H1 (cell line): ENCODE data around the gene GALNT18.

Experiments used
- BCL11A ChIP-seq, 2 experiments: IDR thresholded peaks; one replicate each; pipeline ENCODE4 v1.6.1; 2011; ENCODE audit warnings: low read depth in 2 of 2, low read length in 2 of 2, mild to moderate bottlenecking in 2 of 2
- CHD2 ChIP-seq: IDR thresholded peaks from 2 replicates; pipeline ENCODE4 v1.6.1; 2012; ENCODE audit warnings: low read length, improper control_type of control experiment
- EGR1 ChIP-seq: IDR thresholded peaks from 2 replicates; pipeline ENCODE4 v1.6.1; 2011; ENCODE audit warnings: low read depth, low read length, borderline replicate concordance
- EZH2 ChIP-seq: fragments of 200-600 bp; sonication (generic); IDR thresholded peaks from 2 replicates; pipeline ENCODE4 v1.7.1; 2012; ENCODE audit warnings: low read depth, mild to moderate bottlenecking, moderate library complexity, low read length, inconsistent platforms; ENCODE audit not compliant: severe bottlenecking
- MAFK ChIP-seq: IDR thresholded peaks from 2 replicates; pipeline ENCODE4 v1.6.1; 2012; ENCODE audit warnings: low read depth, mild to moderate bottlenecking, improper control_type of control experiment, low read length
- NANOG ChIP-seq: IDR thresholded peaks from 2 replicates; pipeline ENCODE4 v1.6.1; 2011; ENCODE audit warnings: low read length, low read depth, mild to moderate bottlenecking, inconsistent platforms; ENCODE audit not compliant: insufficient read depth, poor library complexity, severe bottlenecking
- POLR2A ChIP-seq, 2 experiments: IDR thresholded peaks; 1 replicate in 1 of 2; 2 replicates in 1 of 2; pipeline ENCODE4 v1.6.1; 2011; ENCODE audit warnings: low read depth in 2 of 2, low read length in 2 of 2, mild to moderate bottlenecking in 2 of 2; ENCODE audit errors: control extremely low read depth in 1 of 2
- TAF1 ChIP-seq: IDR thresholded peaks from 2 replicates; pipeline ENCODE4 v1.6.1; 2011; ENCODE audit warnings: mild to moderate bottlenecking, low read depth, low read length
- TEAD4 ChIP-seq: IDR thresholded peaks from 2 replicates; pipeline ENCODE4 v1.6.1; 2012; ENCODE audit warnings: low read depth, low read length, inconsistent platforms, mixed read lengths
- TF ChIP-seq, protein P1 (sequence below), 3 experiments: IDR thresholded peaks; 1 replicate in 2 of 3; 2 replicates in 1 of 3; pipeline versions ENCODE4 v1.5.1 to v1.6.1; 2011; ENCODE audit warnings: low read length in 3 of 3, mild to moderate bottlenecking in 3 of 3, inconsistent platforms in 2 of 3, low read depth in 1 of 3, moderate library complexity in 1 of 3; ENCODE audit not compliant: insufficient read depth in 1 of 3; ENCODE audit errors: control extremely low read depth in 1 of 3
- TF ChIP-seq, protein P2 (sequence below): IDR thresholded peaks from 2 replicates; pipeline ENCODE4 v1.6.1; 2011; ENCODE audit warnings: low read depth, mild to moderate bottlenecking, low read length; ENCODE audit not compliant: insufficient read depth

DNA sequence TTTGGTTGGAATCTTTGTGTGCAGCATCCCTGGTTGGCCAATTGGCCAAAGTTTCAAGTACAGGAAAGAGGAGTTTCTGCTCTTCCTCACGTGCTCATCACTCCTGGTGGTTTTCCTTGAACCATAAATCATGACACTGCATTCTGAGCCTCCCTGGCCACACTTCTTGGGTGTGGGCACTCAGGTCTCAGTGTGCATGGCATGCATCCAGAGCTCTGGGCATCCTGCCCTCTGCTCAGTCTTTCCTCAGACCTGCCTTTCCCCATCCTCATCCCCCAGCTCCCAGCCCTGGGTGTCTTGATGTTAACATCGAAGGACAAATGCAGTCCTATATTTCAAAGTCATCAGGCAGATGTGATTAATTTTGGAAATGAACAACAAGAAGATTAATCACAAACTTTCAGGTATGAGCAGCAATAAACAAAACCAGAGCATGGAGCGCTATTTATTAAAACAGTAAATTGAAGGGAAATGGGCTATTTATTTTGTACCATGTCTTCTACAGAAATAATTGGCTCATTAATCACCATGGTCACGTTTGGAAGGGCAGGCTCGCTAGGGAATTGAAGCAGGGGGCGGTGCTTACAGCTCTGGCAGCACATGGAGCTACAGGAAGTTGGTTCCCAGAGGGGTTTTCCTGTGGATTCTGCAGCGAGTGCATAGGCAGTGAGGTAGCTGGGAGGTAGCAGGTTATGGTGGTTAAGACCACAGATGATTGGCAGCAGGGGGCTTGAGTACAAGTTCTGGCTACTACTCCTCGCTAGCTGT is 358.4 kb downstream of the GALNT18 start:
- TF ChIP-seq MAFK: no peak
- TF ChIP-seq CHD2: no peak
- no peak for TF ChIP-seq EGR1
- TF ChIP-seq, protein P1, sequence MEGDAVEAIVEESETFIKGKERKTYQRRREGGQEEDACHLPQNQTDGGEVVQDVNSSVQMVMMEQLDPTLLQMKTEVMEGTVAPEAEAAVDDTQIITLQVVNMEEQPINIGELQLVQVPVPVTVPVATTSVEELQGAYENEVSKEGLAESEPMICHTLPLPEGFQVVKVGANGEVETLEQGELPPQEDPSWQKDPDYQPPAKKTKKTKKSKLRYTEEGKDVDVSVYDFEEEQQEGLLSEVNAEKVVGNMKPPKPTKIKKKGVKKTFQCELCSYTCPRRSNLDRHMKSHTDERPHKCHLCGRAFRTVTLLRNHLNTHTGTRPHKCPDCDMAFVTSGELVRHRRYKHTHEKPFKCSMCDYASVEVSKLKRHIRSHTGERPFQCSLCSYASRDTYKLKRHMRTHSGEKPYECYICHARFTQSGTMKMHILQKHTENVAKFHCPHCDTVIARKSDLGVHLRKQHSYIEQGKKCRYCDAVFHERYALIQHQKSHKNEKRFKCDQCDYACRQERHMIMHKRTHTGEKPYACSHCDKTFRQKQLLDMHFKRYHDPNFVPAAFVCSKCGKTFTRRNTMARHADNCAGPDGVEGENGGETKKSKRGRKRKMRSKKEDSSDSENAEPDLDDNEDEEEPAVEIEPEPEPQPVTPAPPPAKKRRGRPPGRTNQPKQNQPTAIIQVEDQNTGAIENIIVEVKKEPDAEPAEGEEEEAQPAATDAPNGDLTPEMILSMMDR (IDR thresholded peaks at IDR 0.05; ENCODE audit: control extremely low read depth in 1 of 3, insufficient read depth in 1 of 3, low read depth in 1 of 3, low read length in 3 of 3): no peak
- TF ChIP-seq, protein P2, sequence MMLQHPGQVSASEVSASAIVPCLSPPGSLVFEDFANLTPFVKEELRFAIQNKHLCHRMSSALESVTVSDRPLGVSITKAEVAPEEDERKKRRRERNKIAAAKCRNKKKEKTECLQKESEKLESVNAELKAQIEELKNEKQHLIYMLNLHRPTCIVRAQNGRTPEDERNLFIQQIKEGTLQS: no peak
- no peak for TF ChIP-seq EZH2
- TF ChIP-seq BCL11A (IDR thresholded peaks at IDR 0.05; ENCODE audit: low read depth in 2 of 2, low read length in 2 of 2): no peak
- no peak for TF ChIP-seq TAF1
- no peak for TF ChIP-seq POLR2A (IDR thresholded peaks at IDR 0.05; ENCODE audit: control extremely low read depth in 1 of 2, low read depth in 2 of 2, low read length in 2 of 2)
- no peak for TF ChIP-seq NANOG
- TF ChIP-seq TEAD4: no peak
